H1 (cell line): ENCODE results near the gene ESRRB. TPM values are rescaled to one million over a fixed set of nuclear protein-coding genes. Genes with fewer than 3 reads are reported as not detected.

Source experiments
- CTCF ChIA-PET: fragments of 300-600 bp; sonication (Branson Sonifier 250); formaldehyde crosslinking; loops from one replicate; lab custom pipeline; 2021; ENCODE audit not compliant: partially characterized antibody; lab: Charles Lee
- POLR2A ChIA-PET: fragments of 300-600 bp; sonication (Branson Sonifier 250); formaldehyde crosslinking; loops from one replicate; lab custom pipeline; 2021; ENCODE audit warnings: inconsistent platforms; ENCODE audit not compliant: partially characterized antibody; lab: Charles Lee
- DNase-seq, 2 experiments: peaks; one replicate each; pipeline versions ENCODE4 v3.0.0 to v3.0.0-alpha.2; 2010 to 2022; ENCODE audit warnings: low spot score in 2 of 2, low read depth in 1 of 2, mixed read lengths in 1 of 2
- FAIRE-seq: peaks from 2 replicates; lab custom pipeline; 2011; peaks lifted over from hg19 to GRCh38; lab: Jason Lieb, UNC
- H2AFZ ChIP-seq: 2 replicates; pipeline ENCODE4 v1.8.1; 2012; ENCODE audit warnings: low read length, inconsistent platforms
- H2AK5ac ChIP-seq: 2 replicates; pipeline ENCODE4 v1.6.1; 2013; ENCODE audit warnings: low read depth, low read length
- H2BK120ac ChIP-seq: replicated peaks from 2 replicates; pipeline ENCODE3; 2013; ENCODE audit warnings: low read depth, low read length, inconsistent platforms
- H2BK12ac ChIP-seq: 2 replicates; pipeline ENCODE4 v1.6.1; 2013; ENCODE audit warnings: low read depth, low read length
- H2BK15ac ChIP-seq: 2 replicates; pipeline ENCODE4 v1.6.1; 2013; ENCODE audit warnings: low read length
- H2BK20ac ChIP-seq: 2 replicates; pipeline ENCODE4 v1.6.1; 2013; ENCODE audit warnings: low read length
- H2BK5ac ChIP-seq: 2 replicates; pipeline ENCODE4 v1.6.1; 2013; ENCODE audit warnings: low read depth, low read length
- H3K14ac ChIP-seq: 2 replicates; pipeline ENCODE4 v1.6.1; 2013; ENCODE audit warnings: inconsistent platforms; ENCODE audit not compliant: insufficient read length
- H3K18ac ChIP-seq: 2 replicates; pipeline ENCODE4 v1.6.1; 2013; ENCODE audit warnings: low read length; ENCODE audit errors: extremely low read depth
- H3K23ac ChIP-seq: 2 replicates; pipeline ENCODE4 v1.6.1; 2013; ENCODE audit warnings: inconsistent platforms; ENCODE audit not compliant: insufficient read length
- H3K23me2 ChIP-seq: 2 replicates; pipeline ENCODE4 v1.6.1; 2013; ENCODE audit warnings: low read depth, low read length
- H3K27ac ChIP-seq: 2 replicates; pipeline ENCODE4 v1.6.1; 2011; ENCODE audit warnings: low read depth, low read length, inconsistent platforms
- H3K27me3 ChIP-seq, 4 experiments: replicated peaks in 1 of 4; 1 replicate in 1 of 4; 2 replicates in 3 of 4; pipeline versions ENCODE4 v1.6.1 to v1.8.1; 2011 to 2013; ENCODE audit warnings: low read length in 3 of 4, mild to moderate bottlenecking in 3 of 4, inconsistent platforms in 2 of 4, mixed read lengths in 2 of 4, moderate library complexity in 1 of 4; ENCODE audit not compliant: control insufficient read depth in 3 of 4, insufficient read depth in 3 of 4; ENCODE audit errors: extremely low read depth in 1 of 4
- H3K36me3 ChIP-seq, 4 experiments: 2 replicates each; pipeline versions ENCODE4 v1.6.1 to v1.8.1; 2011 to 2013; ENCODE audit warnings: mild to moderate bottlenecking in 4 of 4, low read length in 3 of 4, moderate library complexity in 2 of 4, control low read depth in 1 of 4, inconsistent platforms in 1 of 4; ENCODE audit not compliant: insufficient read depth in 4 of 4, control insufficient read depth in 2 of 4
- H3K4ac ChIP-seq: replicated peaks from 2 replicates; pipeline ENCODE3; 2013; ENCODE audit warnings: low read length, low read depth, mixed read lengths, inconsistent platforms; ENCODE audit not compliant: insufficient read length
- H3K4me1 ChIP-seq, 4 experiments: replicated peaks in 1 of 4; 1 replicate in 1 of 4; 2 replicates in 3 of 4; pipeline versions ENCODE4 v1.6.1 to v1.8.1; 2011 to 2013; ENCODE audit warnings: low read length in 3 of 4, inconsistent platforms in 2 of 4, mixed read lengths in 1 of 4; ENCODE audit not compliant: insufficient read depth in 4 of 4, control insufficient read depth in 3 of 4
- H3K4me2 ChIP-seq, 2 experiments: 2 replicates each; pipeline versions ENCODE4 v1.6.1 to v1.8.1; 2011 to 2013; ENCODE audit warnings: low read depth in 2 of 2, low read length in 2 of 2, control low read depth in 1 of 2, inconsistent platforms in 1 of 2, mild to moderate bottlenecking in 1 of 2; ENCODE audit not compliant: insufficient read depth in 1 of 2
- H3K4me3 ChIP-seq, 4 experiments: fragments of 200-600, 300-600 bp in 1 of 4; sonication (generic), shearing (Covaris generic), sonication (Bioruptor Twin) in 1 of 4; 2 replicates each; pipeline versions ENCODE4 v1.5.1 to v1.8.1; 2011 to 2016; ENCODE audit warnings: low read length in 4 of 4, low read depth in 3 of 4, control low read depth in 2 of 4, inconsistent platforms in 2 of 4, mild to moderate bottlenecking in 2 of 4, mixed read lengths in 1 of 4, moderate library complexity in 1 of 4; ENCODE audit not compliant: insufficient read depth in 2 of 4; ENCODE audit errors: extremely low read depth in 1 of 4
- H3K56ac ChIP-seq: replicated peaks from 2 replicates; pipeline ENCODE3; 2013; ENCODE audit warnings: low read depth, mild to moderate bottlenecking, mixed read lengths, low read length, inconsistent platforms; ENCODE audit not compliant: insufficient read length
- H3K79me1 ChIP-seq: 2 replicates; pipeline ENCODE4 v1.6.1; 2013; ENCODE audit warnings: low read depth, low read length, control low read depth
- H3K79me2 ChIP-seq, 2 experiments: 2 replicates each; pipeline versions ENCODE4 v1.6.1 to v1.8.1; 2012 to 2013; ENCODE audit warnings: low read length in 2 of 2, mild to moderate bottlenecking in 2 of 2, inconsistent platforms in 1 of 2; ENCODE audit not compliant: insufficient read depth in 2 of 2, control insufficient read depth in 1 of 2
- H3K9ac ChIP-seq, 4 experiments: replicated peaks in 1 of 4; 1 replicate in 1 of 4; 2 replicates in 3 of 4; pipeline versions ENCODE4 v1.6.1 to v1.8.1; 2011 to 2013; ENCODE audit warnings: low read depth in 3 of 4, low read length in 3 of 4, control low read depth in 2 of 4, mild to moderate bottlenecking in 2 of 4, moderate library complexity in 2 of 4, inconsistent platforms in 1 of 4; ENCODE audit errors: extremely low read depth in 1 of 4
- H3K9me3 ChIP-seq, 2 experiments: 2 replicates each; pipeline versions ENCODE4 v1.6.1 to v1.8.1; 2012 to 2013; ENCODE audit warnings: mild to moderate bottlenecking in 2 of 2, moderate library complexity in 2 of 2, control low read depth in 1 of 2, inconsistent platforms in 1 of 2, low read depth in 1 of 2, low read length in 1 of 2, mixed read lengths in 1 of 2; ENCODE audit not compliant: insufficient read depth in 2 of 2
- H4K20me1 ChIP-seq, 2 experiments: replicated peaks in 1 of 2; 2 replicates each; pipeline versions ENCODE3 to v1.8.1; 2011 to 2013; ENCODE audit warnings: inconsistent platforms in 2 of 2, low read length in 2 of 2, mild to moderate bottlenecking in 1 of 2; ENCODE audit not compliant: insufficient read depth in 2 of 2, control insufficient read depth in 1 of 2
- H4K5ac ChIP-seq: 2 replicates; pipeline ENCODE4 v1.6.1; 2013; ENCODE audit warnings: low read length, low read depth, mixed read lengths, inconsistent platforms; ENCODE audit not compliant: insufficient read length
- H4K8ac ChIP-seq: 2 replicates; pipeline ENCODE4 v1.8.0; 2013; ENCODE audit warnings: mild to moderate bottlenecking, moderate library complexity, low read length, inconsistent platforms; ENCODE audit not compliant: insufficient read depth; ENCODE audit errors: extremely low read depth
- H4K91ac ChIP-seq: replicated peaks from 2 replicates; pipeline ENCODE3; 2013; ENCODE audit warnings: low read length, mixed read lengths, inconsistent platforms; ENCODE audit not compliant: insufficient read length
- ASH2L ChIP-seq: fragments of 200-600, 300-600 bp; sonication (generic); IDR thresholded peaks from one replicate; pipeline ENCODE4 v1.7.1; 2017; ENCODE audit warnings: low read length
- ATF2 ChIP-seq: IDR thresholded peaks from 2 replicates; pipeline ENCODE4 v1.6.1; 2012; ENCODE audit warnings: low read length, inconsistent platforms
- BRCA1 ChIP-seq: IDR thresholded peaks from 2 replicates; pipeline ENCODE4 v1.6.1; 2012; ENCODE audit warnings: low read depth, low read length, improper control_type of control experiment
- CREB1 ChIP-seq: IDR thresholded peaks from 2 replicates; pipeline ENCODE4 v1.6.1; 2012; ENCODE audit warnings: inconsistent platforms
- HDAC6 ChIP-seq: IDR thresholded peaks from one replicate; pipeline ENCODE4 v1.7.1; 2012; ENCODE audit warnings: low read depth, mild to moderate bottlenecking, inconsistent platforms, low read length, moderate library complexity
- KDM1A ChIP-seq: fragments of 200-600, 300-600 bp; sonication (generic); IDR thresholded peaks from 2 replicates; pipeline ENCODE4 v1.7.1; 2016; ENCODE audit warnings: mild to moderate bottlenecking, low read length, borderline replicate concordance
- MAX ChIP-seq: IDR thresholded peaks from 2 replicates; pipeline ENCODE4 v1.6.1; 2012; ENCODE audit warnings: inconsistent platforms
- NRF1 ChIP-seq: IDR thresholded peaks from 2 replicates; pipeline ENCODE4 v1.6.1; 2011; ENCODE audit warnings: mild to moderate bottlenecking, low read depth, low read length, improper control_type of control experiment
- RBBP5 ChIP-seq: IDR thresholded peaks from 2 replicates; pipeline ENCODE4 v1.7.1; 2012; ENCODE audit warnings: low read depth, mild to moderate bottlenecking, inconsistent platforms, low read length, moderate library complexity, borderline replicate concordance
- RXRA ChIP-seq: IDR thresholded peaks from 2 replicates; pipeline ENCODE4 v1.6.1; 2011; ENCODE audit warnings: low read depth, mild to moderate bottlenecking, low read length, moderate library complexity; ENCODE audit not compliant: insufficient read depth
- SP1 ChIP-seq: IDR thresholded peaks from 2 replicates; pipeline ENCODE4 v1.6.1; 2011; ENCODE audit warnings: low read depth, low read length
- SP2 ChIP-seq: IDR thresholded peaks from 2 replicates; pipeline ENCODE4 v1.6.1; 2012; ENCODE audit warnings: mild to moderate bottlenecking, low read length, inconsistent platforms
- TAF1 ChIP-seq: IDR thresholded peaks from 2 replicates; pipeline ENCODE4 v1.6.1; 2011; ENCODE audit warnings: mild to moderate bottlenecking, low read depth, low read length
- ZNF274 ChIP-seq: IDR thresholded peaks from 2 replicates; pipeline ENCODE4 v1.7.0; 2012; ENCODE audit warnings: low read length, borderline replicate concordance; ENCODE audit errors: extremely low read depth
- WGBS, 2 experiments: shearing (Covaris generic) in 1 of 2; methylation state at CpG; one replicate each; pipeline versions ENCODE4 v1.1.6 to v1.1.7; 2013 to 2015; ENCODE audit warnings: low lambda C conversion rate in 2 of 2, mixed read lengths in 2 of 2, inconsistent platforms in 1 of 2, low coverage in 1 of 2, missing lambda C conversion rate in 1 of 2; ENCODE audit not compliant: insufficient replicate concordance in 2 of 2, insufficient coverage in 1 of 2, insufficient read length in 1 of 2; ENCODE audit errors: extremely low coverage in 1 of 2, missing lambda C conversion rate in 1 of 2; 5-methylcytosine and 5-hydroxymethylcytosine counted together
- polyA plus RNA-seq, 7 experiments: library from polyadenylated mRNA; depleted of rRNA in 3 of 7; stranded (reverse) in 5 of 7; unstranded in 2 of 7; fragments of >200 nt in 5 of 7; fragments of 200-250 nt in 2 of 7; gene quantifications; 1 replicate in 5 of 7; 2 replicates in 1 of 7; 4 replicates in 1 of 7; pipeline versions ENCODE4 v1.2.1 to v1.2.3, GENCODE V29; 2011 to 2013; ENCODE audit warnings: missing spikeins in 2 of 7, mixed read lengths in 2 of 7
- total RNA-seq: library from RNA; stranded (reverse); fragmentation: NEBNext Ultra II Directional; extraction: Animal tissue kit (Norgen Biotek cat#: 25700); gene quantifications from 2 replicates; pipeline ENCODE4 v1.2.1, GENCODE V29; 2021

ESRRB gene
- total and polyA plus RNA-seq, 2 of the 8 experiments (the other 6 are each of a cell fraction or from before 2014, with no cell fraction given) = 0.29 to 0.45 TPM

- no peaks in the 10 kb centered on the region for H3K79me2 ChIP-seq
- H3K14ac ChIP-seq = no peak overlapping the region
- ChIA-PET POLR2A (no interaction called here), CTCF (interaction anchor here (0.6 to 6.9 kb wide), 17 partner anchors 11 to 448 kb away, joined by 3 to 87 read pairs (median 5); no protein-coding TSS in a partner anchor)
- H3K36me3 ChIP-seq = no peaks in the 10 kb centered on the region; a peak in 1 of 8 replicates
- H3K9ac ChIP-seq = no peak overlapping the region
- DNase-seq (no peak), FAIRE-seq (no peak)
- H3K4ac ChIP-seq = no peak overlapping the region
- H3K23ac ChIP-seq = no peak overlapping the region
- no peak overlapping the region for H2AFZ ChIP-seq
- H3K27me3 ChIP-seq = no peaks in the 10 kb centered on the region
- no peak overlapping the region for H2BK120ac ChIP-seq
- H3K4me3 ChIP-seq = no peak overlapping the region
- no peak overlapping the region for H2BK5ac ChIP-seq
- no peak overlapping the region for H2BK20ac ChIP-seq
- no peaks in the 10 kb centered on the region for H3K9me3 ChIP-seq
- H3K79me1 ChIP-seq = no peaks in the 10 kb centered on the region
- no peaks in the 10 kb centered on the region for H3K4me1 ChIP-seq
- no peak overlapping the region for H2AK5ac ChIP-seq
- H4K91ac ChIP-seq = no peak overlapping the region
- 90% methylated on average over 5 of the region's 12 CpGs; no CpG with 5 or more reads in 1 of the 2 experiments for WGBS, 2 experiments
- H2BK12ac ChIP-seq = no peak overlapping the region
- H4K20me1 ChIP-seq = no peaks in the 10 kb centered on the region
- H3K56ac ChIP-seq = no peak overlapping the region
- no peak overlapping the region for H3K27ac ChIP-seq
- H3K4me2 ChIP-seq = no peak overlapping the region
- H3K23me2 ChIP-seq = no peaks in the 10 kb centered on the region
- no peak overlapping the region for H4K8ac ChIP-seq
- no peak overlapping the region for H3K18ac ChIP-seq
- H2BK15ac ChIP-seq = no peak overlapping the region
- H4K5ac ChIP-seq = no peak overlapping the region
- TF ChIP-seq SP2 (no peak), CREB1 (no peak), HDAC6 (no peak), ASH2L (no peak), BRCA1 (no peak), SP1 (no peak), TAF1 (no peak), NRF1 (no peak), ZNF274 (no peak), ATF2 (no peak), KDM1A (no peak), MAX (no peak), RBBP5 (no peak), RXRA (no peak)
These were observed 123.0 kb downstream of the ESRRB start for GRCh38 chr14:76498976-76499375.
